SH-SY5Y (cell line): Measurements from ENCODE around the gene THOP1.

Source experiments
- GATA2 ChIP-seq: IDR thresholded peaks from 2 replicates; pipeline ENCODE4 v1.6.1; 2011; ENCODE audit warnings: mild to moderate bottlenecking, low read depth, low read length
- GATA3 ChIP-seq: IDR thresholded peaks from 2 replicates; pipeline ENCODE4 v1.6.1; 2011; ENCODE audit warnings: low read depth, mild to moderate bottlenecking, low read length, moderate library complexity

DNA sequence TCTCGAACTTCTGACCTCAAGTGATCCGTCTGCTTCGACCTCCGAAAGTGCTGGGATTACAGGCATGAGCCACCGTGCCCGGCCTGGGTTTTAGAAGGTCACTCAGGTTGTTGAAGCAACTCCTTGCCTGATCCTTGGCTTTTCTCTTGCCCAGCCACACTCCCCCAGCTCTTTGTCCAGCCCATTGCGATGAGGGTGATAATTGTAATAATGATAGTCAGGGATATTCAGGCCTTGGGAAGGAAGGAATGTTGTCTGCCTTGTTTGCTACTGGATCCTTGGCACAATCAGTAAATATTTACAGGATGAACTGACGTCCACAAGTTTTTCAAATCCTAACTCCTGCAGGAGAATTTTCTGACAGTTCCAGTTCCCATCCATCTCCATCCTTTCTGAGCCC is 1.8 kb downstream of the THOP1 start:
- TF ChIP-seq GATA3 (no peak), GATA2 (no peak)
